Measurements from ENCODE around the gene SUGCT.

GRCh38 chr7:40516376-40516775 lies 381.6 kb downstream of the SUGCT start:
- no peak for TF ChIP-seq CTCF (conservative IDR thresholded peaks at IDR 0.05)
- TF ChIP-seq ZFX (IDR thresholded peaks at IDR 0.05) = no peak

All from C4-2B (cell line).